Keratinocyte (primary cell): ENCODE measurements around the gene CLDN9. TPM values are rescaled to one million over a fixed set of nuclear protein-coding genes. Genes with fewer than 3 reads are reported as not detected.

Source experiments
- DNase-seq: peaks from one replicate; pipeline ENCODE4 v3.0.0-alpha.2; 2011; ENCODE audit warnings: low read depth, missing footprints, low spot score
- FAIRE-seq: peaks from 2 replicates; lab custom pipeline; 2011; peaks lifted over from hg19 to GRCh38; lab: Jason Lieb, UNC
- H2AFZ ChIP-seq: 2 replicates; pipeline ENCODE4 v1.6.0; 2012; ENCODE audit warnings: low read length, control low read depth, inconsistent platforms; ENCODE audit not compliant: control insufficient read depth
- H3K27ac ChIP-seq: 2 replicates; pipeline ENCODE4 v1.5.1; 2011; ENCODE audit warnings: low read length; ENCODE audit not compliant: control insufficient read depth, insufficient read depth
- H3K27me3 ChIP-seq: 3 replicates; pipeline ENCODE4 v1.6.0; 2011; ENCODE audit warnings: low read length; ENCODE audit not compliant: control insufficient read depth, insufficient read depth; ENCODE audit errors: extremely low read depth
- H3K36me3 ChIP-seq, 2 experiments: 2 replicates in 1 of 2; 3 replicates in 1 of 2; pipeline ENCODE4 v1.5.1; 2011; ENCODE audit warnings: low read length in 2 of 2, mild to moderate bottlenecking in 1 of 2; ENCODE audit not compliant: control insufficient read depth in 2 of 2, insufficient read depth in 2 of 2; ENCODE audit errors: extremely low read depth in 1 of 2
- H3K4me1 ChIP-seq: 3 replicates; pipeline ENCODE4 v1.5.1; 2011; ENCODE audit warnings: low read length; ENCODE audit not compliant: control insufficient read depth, insufficient read depth; ENCODE audit errors: extremely low read depth
- H3K4me2 ChIP-seq: 3 replicates; pipeline ENCODE4 v1.6.0; 2011; ENCODE audit warnings: low read depth, low read length; ENCODE audit not compliant: control insufficient read depth, insufficient read depth; ENCODE audit errors: extremely low read depth
- H3K4me3 ChIP-seq, 3 experiments: fragments of 200-600 bp in 1 of 3; sonication (generic) in 1 of 3; 2 replicates in 2 of 3; 3 replicates in 1 of 3; pipeline ENCODE4 v1.5.1; 2011 to 2016; ENCODE audit warnings: low read length in 3 of 3, mild to moderate bottlenecking in 3 of 3, control low read depth in 2 of 3, inconsistent platforms in 1 of 3, low read depth in 1 of 3, mixed read lengths in 1 of 3, mixed run types in 1 of 3, moderate library complexity in 1 of 3; ENCODE audit not compliant: control insufficient read depth in 2 of 3, insufficient read depth in 2 of 3; ENCODE audit errors: extremely low read depth in 1 of 3
- H3K79me2 ChIP-seq: 2 replicates; pipeline ENCODE4 v1.6.0; 2012; ENCODE audit warnings: low read length; ENCODE audit not compliant: control insufficient read depth, insufficient read depth
- H3K9ac ChIP-seq: 3 replicates; pipeline ENCODE4 v1.6.0; 2011; ENCODE audit warnings: low read length; ENCODE audit not compliant: control insufficient read depth, insufficient read depth; ENCODE audit errors: extremely low read depth
- H3K9me1 ChIP-seq: 3 replicates; pipeline ENCODE4 v1.6.0; 2011; ENCODE audit warnings: low read length; ENCODE audit not compliant: control insufficient read depth, insufficient read depth; ENCODE audit errors: extremely low read depth
- H3K9me3 ChIP-seq: 2 replicates; pipeline ENCODE4 v1.5.1; 2012; ENCODE audit warnings: low read depth, low read length; ENCODE audit not compliant: control insufficient read depth
- H4K20me1 ChIP-seq: 3 replicates; pipeline ENCODE4 v1.6.0; 2011; ENCODE audit warnings: low read length; ENCODE audit not compliant: control insufficient read depth, insufficient read depth; ENCODE audit errors: extremely low read depth
- CTCF ChIP-seq, 3 experiments: IDR thresholded peaks in 1 of 3; conservative IDR thresholded peaks in 1 of 3; optimal IDR thresholded peaks in 1 of 3; 2 replicates in 2 of 3; 3 replicates in 1 of 3; pipeline versions ENCODE3 to v1.5.1; 2011; ENCODE audit warnings: low read length in 3 of 3, mild to moderate bottlenecking in 3 of 3, moderate library complexity in 2 of 3, control low read depth in 1 of 3, inconsistent platforms in 1 of 3; ENCODE audit not compliant: insufficient read depth in 2 of 3; ENCODE audit errors: extremely low read depth in 1 of 3
- EZH2 ChIP-seq: IDR thresholded peaks from one replicate; pipeline ENCODE4 v1.6.1; 2012; ENCODE audit warnings: inconsistent platforms, mild to moderate bottlenecking, low read length, moderate library complexity
- dilution Hi-C: fragments of 300-500 bp; cut with MboI; formaldehyde crosslinking; loops from one replicate; pipeline ENCODE4 v1.7.0; 2020; ENCODE audit warnings: low sequenced_read_pairs; ENCODE audit not compliant: extremely low pct_ligation_motif_present
- polyA plus RNA-seq, 5 experiments: library from polyadenylated mRNA; depleted of rRNA in 3 of 5; stranded (reverse) in 3 of 5; stranded (forward) in 1 of 5; unstranded in 1 of 5; fragments of >200 nt; gene quantifications; 1 replicate in 1 of 5; 2 replicates in 3 of 5; 3 replicates in 1 of 5; pipeline versions ENCODE4 v1.2.1 to v1.2.3, GENCODE V29; 2011 to 2012; ENCODE audit warnings: missing spikeins in 2 of 5, low read depth in 1 of 5, low replicate concordance in 1 of 5

The CLDN9 gene
- polyA plus RNA-seq, 1 donor (not counting 4 experiments of a cell fraction or from before 2014, with no cell fraction given), result not detected

- TF ChIP-seq CTCF (optimal IDR thresholded peaks at IDR 0.05 in 1 of 3, IDR thresholded peaks at IDR 0.05 in 1 of 3, conservative IDR thresholded peaks at IDR 0.05 in 1 of 3; ENCODE audit: extremely low read depth in 1 of 3, insufficient read depth in 2 of 3, low read length in 3 of 3), result no peak
- peak; percentile 61 for TF ChIP-seq EZH2
- Histone ChIP-seq H3K4me1 (peaks cover 6% of the 10 kb centered on the region), H4K20me1 (no peaks in the 10 kb centered on the region), H3K36me3 (no peaks in the 10 kb centered on the region), H3K9me3 (no peaks in the 10 kb centered on the region), H3K27ac (no peak within 1 kb of the TSS), H3K4me3 (peak within 1 kb of the TSS in 2 of 3 experiments; percentile 32 to 47), H3K9me1 (no peaks in the 10 kb centered on the region), H3K79me2 (no peaks in the 10 kb centered on the region), H3K9ac (peak within 1 kb of the TSS; percentile 28), H2AFZ (peak within 1 kb of the TSS; percentile 22), H3K27me3 (peaks cover 37% of the 10 kb centered on the region), H3K4me2 (peak within 1 kb of the TSS; percentile 60)
- dilution Hi-C loops, result no loop called here
- DNase-seq (no peak), FAIRE-seq (no peak)
Measured at GRCh38 chr16:3036726-3037315, 24.1 kb downstream of the CLDN9 start, which contains the start of gene BICDL2. BICDL2 (minus strand) TSS chr16:3036944; CDS start chr16:3035496, 1,448 bp downstream.

GRCh38 chr16:3038256-3038655 is 25.5 kb downstream of the CLDN9 start:
- Histone ChIP-seq H3K27me3 (peaks cover 37% of the 10 kb centered on the region), H3K4me1 (peaks cover 6% of the 10 kb centered on the region), H3K27ac (no peak overlapping the region), H3K79me2 (no peaks in the 10 kb centered on the region), H3K9me3 (no peaks in the 10 kb centered on the region), H3K36me3 (no peaks in the 10 kb centered on the region), H3K9ac (no peak overlapping the region), H3K4me2 (no peak overlapping the region), H3K9me1 (no peaks in the 10 kb centered on the region), H4K20me1 (no peaks in the 10 kb centered on the region), H2AFZ (no peak overlapping the region), H3K4me3 (no peak overlapping the region)
- no peak for DNase-seq
- TF ChIP-seq CTCF (optimal IDR thresholded peaks at IDR 0.05 in 1 of 3, IDR thresholded peaks at IDR 0.05 in 1 of 3, conservative IDR thresholded peaks at IDR 0.05 in 1 of 3; ENCODE audit: extremely low read depth in 1 of 3, insufficient read depth in 2 of 3, low read length in 3 of 3), result no peak
- no peak for TF ChIP-seq EZH2
- peak; percentile 52 for FAIRE-seq
- dilution Hi-C loops, result no loop called here
